HL-60/S4 treated with retinoic acid at 250 ng/mL for 4 days and 3 days (cell line): Measurements from ENCODE around the gene FCN3.

ENCODE experiments used
- in situ Hi-C: fragments of 300-500 bp; cut with MboI; formaldehyde crosslinking; loops from 2 replicates; pipeline ENCODE4 v1.7.0; 2022; ENCODE audit warnings: low sequenced_read_pairs

The FCN3 gene

DNA sequence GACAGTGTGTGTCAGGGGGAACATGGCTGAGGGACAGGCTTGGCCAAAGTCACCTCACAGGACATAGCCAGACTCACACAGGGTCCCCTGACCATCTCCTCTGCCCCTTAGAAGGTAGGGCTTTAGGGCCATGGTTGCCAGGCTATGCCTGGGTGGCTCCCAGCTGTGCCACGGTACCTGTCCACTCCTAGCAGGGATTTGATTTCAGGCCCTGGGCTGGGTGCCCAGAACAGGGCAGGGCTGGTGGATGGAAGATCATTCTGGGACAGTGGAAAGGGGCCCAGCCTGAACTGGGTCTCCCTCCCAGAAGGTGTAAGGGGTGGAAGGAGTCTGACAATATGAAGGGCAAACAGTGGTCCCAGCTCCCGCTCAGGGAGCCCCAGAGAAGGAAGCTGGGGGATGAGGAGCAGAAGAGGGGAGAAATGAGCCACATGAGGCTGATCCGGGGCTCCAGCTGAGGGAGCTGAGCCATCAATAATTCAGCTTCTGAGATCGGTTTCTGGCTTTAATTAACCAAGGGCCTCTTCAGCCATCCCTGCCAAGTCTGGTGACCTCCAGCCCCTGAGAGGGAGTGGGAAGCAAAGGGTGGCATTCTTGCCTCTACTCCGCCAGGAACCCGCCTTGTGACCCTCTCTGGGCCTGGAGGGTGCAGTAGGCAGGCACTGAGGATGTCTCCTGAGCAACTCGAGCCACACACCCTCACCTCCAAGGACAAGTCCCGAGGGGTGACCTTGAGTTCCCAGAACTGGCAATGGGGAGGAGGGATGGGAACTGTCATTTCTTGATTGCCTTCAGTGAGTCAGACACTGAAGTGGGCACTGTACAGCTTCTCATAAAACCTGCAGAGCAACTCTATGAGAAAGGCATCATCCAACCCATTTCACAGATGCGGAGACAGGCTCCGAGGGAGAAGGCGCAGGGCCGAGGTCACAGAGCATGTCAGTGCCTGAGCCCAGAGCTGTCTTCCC lies 6.4 kb upstream of the FCN3 start:
- in situ Hi-C loops, result no loop called here

DNA sequence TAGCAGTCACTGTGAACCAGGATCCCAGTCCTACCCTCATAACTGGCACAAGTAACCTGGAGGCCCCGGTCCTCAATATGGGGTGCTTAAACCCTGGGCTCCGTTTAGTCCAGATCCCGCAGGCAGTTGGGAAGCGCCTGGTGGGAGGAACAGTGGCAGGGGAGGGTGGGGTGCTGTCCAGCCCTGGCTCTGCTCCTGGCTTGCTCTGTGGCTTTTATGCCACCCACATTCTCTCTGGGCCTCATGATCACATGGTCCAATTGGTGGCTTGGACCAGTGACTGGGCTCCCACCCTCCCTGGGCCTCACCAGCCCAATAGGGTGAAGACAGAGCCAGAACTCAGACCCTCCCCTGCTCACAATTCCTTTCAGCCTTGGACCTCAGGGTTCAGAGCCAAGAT lies 5.6 kb upstream of the FCN3 start:
- in situ Hi-C loops, result no loop called here

DNA sequence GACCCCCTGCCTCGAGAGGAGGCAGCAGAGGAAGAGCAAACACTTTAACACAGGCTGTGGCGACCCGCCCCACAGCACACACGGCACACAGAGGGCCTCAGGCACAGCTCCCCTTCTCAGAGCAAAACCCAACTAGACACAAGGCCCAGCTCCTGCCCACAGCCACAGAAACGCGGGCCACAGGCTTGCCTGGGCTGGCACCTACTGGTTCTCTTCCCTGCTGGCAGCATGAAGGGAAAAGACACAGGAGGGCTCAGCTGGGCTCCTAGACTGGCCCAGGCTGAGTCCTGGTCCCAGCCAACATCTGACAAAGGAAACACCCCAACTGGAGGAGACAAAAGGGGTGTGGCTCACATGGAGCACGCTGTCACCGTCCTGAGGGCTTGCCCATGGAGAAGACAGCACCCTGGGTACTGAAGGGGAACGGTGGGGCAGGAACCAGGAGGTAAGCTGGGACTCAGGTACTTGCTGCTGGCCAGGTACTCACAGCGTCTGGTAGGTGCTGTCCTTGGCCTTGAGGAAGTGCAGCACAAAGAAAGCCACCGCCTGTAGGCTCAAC lies 5.0 kb upstream of the FCN3 start:
- in situ Hi-C loops, result no loop called here

- in situ Hi-C loops, result no loop called here
Measured at GRCh38 chr1:27377760-27378495, 3.3 kb upstream of the FCN3 start.

DNA sequence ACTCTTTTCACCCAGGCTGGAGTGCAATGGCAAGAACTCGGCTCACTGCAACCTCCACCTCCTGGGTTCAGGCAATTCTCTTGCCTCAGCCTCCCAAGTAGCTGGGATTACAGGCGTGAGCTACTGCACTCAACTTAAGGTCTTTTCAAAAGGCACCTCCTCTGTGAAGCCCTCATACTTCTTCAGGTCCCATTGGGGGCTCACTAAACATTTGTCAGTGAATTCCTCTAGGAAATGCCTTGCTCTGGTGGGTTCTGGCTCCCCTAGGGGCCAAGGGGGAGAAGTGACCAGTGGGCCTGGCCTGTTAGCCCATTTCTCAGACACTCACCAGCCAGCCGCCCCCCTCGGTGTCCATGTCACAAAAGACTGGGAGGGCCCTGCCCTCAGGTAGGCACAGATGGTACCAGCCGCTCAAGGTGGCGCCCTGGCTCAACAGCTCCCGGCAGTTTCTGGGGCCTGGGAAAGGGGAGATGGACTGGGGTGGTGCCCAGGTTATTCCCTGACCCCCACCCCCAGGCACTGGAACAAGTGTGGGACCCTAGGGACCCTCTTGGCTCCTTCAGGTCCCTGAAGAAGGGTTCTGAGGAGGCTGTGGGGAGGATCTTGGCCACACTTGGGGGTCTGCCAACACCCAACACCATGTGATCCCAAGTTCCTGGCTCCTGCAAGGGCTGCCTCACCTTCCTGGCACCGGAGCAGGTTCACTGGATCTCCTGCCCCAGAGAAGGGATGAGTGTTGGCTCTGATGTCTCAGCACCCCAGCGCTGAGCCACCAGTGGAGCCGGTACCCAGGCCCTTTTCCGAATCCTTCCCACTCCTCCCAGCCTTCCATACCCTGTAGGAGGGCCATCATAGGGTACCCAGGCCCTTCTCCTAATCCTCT lies 1.6 kb downstream of the FCN3 start:
- in situ Hi-C loops, result no loop called here

GRCh38 chr1:27372022-27372807 lies 2.4 kb downstream of the FCN3 start:
- in situ Hi-C loops, result no loop called here

GRCh38 chr1:27368869-27369582 lies 5.6 kb downstream of the FCN3 start:
- in situ Hi-C loops, result no loop called here

- in situ Hi-C loops, result no loop called here
Measured at GRCh38 chr1:27367160-27367650, 7.4 kb downstream of the FCN3 start.

GRCh38 chr1:27366411-27367159 lies 8.0 kb downstream of the FCN3 start, which contains the start of gene MAP3K6:
Gene MAP3K6, minus strand, starts transcription at chr1:27366961. Its CDS starts 364 bp downstream, at chr1:27366597.
- in situ Hi-C loops, result no loop called here

DNA sequence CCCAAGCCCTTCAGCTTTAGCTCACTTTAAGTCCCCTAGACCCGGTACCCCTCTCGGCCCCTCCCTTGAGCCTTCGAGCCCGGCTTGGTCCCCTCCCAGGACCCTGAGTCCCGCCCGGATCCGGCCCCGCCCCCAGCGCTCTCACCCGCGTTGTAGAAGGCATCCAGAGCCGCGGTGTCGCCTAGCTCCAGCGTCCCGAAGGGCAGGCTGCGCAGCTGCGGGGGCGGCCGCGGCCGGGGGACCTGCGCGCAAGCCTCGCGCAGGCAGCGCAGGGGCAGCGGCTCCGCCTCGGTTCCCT lies 8.6 kb downstream of the FCN3 start:
- in situ Hi-C loops, result no loop called here

DNA sequence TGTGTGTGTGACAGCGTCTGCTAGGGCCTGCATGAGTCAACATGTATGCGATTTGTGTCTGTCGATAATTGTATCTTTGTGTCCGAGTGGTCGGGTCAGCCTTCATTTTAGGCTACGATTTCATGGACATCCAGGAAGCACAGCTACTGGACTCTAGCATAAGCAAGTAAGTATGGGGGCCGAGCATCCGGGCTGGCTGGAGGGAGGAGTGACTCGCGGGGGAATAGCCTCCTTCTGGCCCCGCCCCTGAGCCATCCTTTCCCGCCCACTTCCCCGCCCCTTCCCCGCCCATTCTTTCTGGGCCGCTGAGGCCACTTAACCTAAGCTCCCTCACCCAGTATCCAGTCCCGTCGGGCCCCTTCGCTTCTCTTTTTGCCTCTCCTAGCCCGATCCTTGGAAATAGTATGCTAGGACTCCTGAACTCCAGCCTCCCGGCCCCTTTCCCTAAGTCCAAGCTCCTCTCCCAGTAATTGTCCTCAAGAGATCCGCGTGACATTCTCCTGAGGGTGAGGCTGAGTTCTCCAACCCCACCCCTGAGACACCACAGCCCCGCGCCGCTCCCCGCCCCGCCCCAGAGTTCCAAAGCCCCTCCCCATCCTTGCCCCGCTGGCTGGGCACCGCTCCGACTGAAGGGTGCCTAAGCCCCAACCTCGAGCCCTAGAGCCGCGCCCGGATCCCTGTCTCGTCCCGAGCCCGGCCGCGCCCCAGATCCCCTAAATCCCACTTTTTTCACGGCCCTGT lies 9.1 kb downstream of the FCN3 start:
- in situ Hi-C loops, result no loop called here

GRCh38 chr1:27364696-27365371 lies 9.8 kb downstream of the FCN3 start:
- in situ Hi-C loops, result no loop called here

GRCh38 chr1:27363766-27364695 lies 10.6 kb downstream of the FCN3 start:
- in situ Hi-C loops, result no loop called here

DNA sequence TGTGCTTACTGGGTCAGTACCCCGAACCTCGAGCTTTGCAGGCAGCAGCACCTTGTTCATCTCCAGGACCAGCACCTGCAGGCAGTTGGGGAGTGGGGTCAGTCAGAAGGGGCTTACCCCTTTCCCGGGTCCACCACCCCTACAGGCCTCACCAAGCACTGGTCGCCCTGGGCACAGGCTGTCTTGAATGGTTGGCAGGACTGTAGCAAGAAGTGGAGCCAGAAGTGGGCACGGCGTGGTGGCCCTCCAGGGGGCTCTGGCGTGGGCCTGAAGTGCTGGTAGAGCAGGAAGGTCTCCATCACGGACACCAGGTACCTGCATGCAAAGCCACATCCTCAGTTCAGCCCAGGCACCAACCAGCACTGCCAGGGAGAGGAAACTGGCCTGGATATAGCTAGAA lies 13.1 kb downstream of the FCN3 start:
- in situ Hi-C loops, result no loop called here

DNA sequence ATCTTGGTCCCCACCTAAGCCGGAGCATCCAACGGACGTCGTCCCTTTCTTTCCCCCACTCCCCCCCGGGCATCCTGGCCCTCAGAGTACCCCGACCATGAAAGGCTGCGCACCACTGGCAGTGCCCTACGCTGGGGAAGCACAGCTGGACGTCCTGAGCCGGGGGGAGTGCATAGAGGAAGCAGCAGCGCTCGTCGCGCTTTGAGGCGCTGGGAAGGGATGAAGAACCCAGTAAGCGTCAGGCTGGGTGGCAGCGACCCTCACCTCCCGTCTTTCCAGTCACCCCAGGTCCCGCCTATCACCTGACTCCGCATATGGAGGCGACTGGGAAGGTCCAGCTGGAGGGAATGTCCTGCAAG lies 13.6 kb downstream of the FCN3 start:
- in situ Hi-C loops, result no loop called here
